Femur (tissue), 1 donor: Measurements from ENCODE around the gene MLF2.

ENCODE experiments used
- DNase-seq: peaks from one replicate; pipeline ENCODE4 v3.0.0-alpha.2; 2017

Gene MLF2

DNA sequence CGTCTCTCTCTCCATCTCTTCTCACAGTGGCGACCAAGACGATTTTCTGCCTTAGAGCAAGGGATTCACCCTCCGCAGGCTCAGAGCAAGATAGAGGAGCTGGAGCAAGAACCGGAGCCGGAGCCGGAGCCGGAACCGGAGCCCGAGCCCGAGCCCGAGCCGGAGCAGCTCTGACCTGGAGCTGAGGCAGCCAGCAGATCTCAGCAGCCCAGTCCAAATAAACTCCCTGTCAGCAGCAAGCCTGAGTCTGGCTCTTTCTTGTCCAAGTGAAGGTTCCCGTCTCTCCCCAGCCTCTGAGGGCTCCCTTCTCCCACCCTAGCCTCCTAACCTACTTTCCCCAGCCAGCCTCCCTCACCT, 25.3 kb upstream of the MLF2 start:
- DNase-seq, result peak; percentile 51

DNA sequence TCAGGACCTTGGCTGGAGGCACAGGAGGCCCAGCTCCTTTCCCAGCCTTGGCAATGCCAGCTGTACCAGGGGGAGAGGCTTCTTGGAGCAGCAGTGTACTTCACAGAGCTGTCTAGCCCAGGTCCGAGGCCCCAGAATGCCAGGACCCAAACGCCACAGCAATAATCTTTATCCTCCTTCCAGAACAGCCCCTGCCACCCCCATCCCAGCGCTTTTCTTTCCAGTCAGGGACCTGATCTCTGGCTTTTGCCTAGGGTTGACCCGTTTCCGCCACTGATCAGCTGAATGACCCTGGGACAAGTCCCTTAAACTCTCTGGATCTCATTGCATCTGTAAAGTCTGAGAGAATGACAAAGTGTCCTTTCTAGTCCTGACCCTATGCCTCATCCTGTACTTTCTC, 24.4 kb upstream of the MLF2 start:
- no peak for DNase-seq

DNA sequence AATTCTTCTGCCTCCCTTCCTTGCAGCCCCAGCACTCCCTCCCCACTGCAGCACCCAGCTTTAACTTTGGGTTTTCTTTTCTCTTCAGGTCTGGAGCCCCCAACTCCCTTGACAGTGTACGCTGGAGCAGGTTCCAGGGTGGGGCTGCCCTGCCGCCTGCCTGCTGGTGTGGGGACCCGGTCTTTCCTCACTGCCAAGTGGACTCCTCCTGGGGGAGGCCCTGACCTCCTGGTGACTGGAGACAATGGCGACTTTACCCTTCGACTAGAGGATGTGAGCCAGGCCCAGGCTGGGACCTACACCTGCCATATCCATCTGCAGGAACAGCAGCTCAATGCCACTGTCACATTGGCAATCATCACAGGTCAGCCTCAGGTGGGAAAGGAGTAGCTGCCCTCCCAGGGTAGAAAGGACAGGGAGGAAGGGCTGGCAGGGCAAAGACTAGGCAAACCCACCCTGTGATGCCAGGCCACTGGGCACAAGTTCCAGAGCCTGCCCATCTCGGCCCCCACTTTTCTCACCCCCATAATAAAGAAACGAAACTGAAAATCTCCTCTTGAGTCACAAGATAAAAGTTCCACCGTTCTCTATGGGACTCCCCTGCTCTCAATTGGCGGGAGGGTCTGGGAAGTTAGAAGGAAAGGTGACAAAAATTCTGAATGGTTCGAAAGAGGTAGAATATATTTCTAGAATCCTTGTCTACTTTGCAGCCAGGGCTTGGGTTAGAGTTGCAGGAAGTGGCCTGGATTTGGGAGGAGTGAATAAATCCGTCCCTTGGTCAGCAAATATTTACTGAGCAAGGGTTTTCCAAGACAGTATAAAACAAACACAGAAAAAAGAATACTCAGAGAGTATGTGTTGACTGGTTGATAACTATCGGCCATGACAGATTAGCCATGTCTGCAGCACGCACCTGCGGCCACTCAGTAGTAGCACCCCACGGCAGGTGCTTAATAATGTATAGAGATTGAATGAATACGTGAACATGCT, 22.5 kb upstream of the MLF2 start:
- no peak for DNase-seq

DNA sequence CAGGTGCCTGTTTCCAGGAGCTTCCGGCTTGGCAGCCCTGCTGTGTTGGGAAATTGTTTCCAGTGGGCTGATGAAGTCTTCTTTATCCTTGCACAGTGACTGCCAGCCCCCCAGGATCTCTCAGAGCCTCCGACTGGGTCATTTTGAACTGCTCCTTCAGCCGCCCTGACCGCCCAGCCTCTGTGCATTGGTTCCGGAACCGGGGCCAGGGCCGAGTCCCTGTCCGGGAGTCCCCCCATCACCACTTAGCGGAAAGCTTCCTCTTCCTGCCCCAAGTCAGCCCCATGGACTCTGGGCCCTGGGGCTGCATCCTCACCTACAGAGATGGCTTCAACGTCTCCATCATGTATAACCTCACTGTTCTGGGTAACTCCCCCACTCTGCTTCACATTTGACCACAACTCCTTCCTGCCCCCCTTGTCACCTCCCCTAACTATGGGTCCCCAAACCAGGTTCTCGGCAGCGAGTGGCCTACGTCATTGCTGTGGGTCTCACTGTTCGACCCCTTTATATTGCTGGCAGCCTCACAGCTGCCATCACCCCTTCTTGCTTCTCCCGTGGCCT, 21.6 kb upstream of the MLF2 start:
- no peak for DNase-seq

DNA sequence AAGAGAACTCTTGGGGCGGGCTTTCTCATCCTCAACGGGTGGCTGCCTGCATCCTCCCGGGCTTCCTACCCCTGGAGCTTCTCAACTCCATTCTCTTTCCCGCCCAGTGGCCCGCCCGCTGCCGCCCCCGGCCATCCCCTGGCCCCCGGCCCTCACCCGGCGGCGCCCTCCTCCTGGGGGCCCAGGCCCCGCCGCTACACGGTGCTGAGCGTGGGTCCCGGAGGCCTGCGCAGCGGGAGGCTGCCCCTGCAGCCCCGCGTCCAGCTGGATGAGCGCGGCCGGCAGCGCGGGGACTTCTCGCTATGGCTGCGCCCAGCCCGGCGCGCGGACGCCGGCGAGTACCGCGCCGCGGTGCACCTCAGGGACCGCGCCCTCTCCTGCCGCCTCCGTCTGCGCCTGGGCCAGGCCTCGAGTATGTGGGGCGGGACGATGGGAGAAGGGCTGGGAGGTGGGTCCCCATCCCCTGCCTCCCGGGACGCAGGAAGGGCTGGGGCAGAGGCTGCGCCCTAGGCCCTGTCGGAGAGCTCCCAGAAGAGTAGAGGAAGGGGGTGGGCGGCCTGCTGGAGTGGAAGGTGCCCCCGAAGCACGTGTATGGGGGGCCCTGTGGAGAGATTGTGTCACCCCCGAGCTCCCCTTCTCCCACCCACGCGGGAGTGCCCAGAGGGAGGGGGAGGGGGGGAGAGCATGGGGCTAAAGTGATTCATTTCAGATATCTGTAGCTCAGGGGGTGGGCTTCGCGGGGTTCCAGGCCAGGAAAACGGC, 20.8 kb upstream of the MLF2 start:
- DNase-seq, result no peak

DNA sequence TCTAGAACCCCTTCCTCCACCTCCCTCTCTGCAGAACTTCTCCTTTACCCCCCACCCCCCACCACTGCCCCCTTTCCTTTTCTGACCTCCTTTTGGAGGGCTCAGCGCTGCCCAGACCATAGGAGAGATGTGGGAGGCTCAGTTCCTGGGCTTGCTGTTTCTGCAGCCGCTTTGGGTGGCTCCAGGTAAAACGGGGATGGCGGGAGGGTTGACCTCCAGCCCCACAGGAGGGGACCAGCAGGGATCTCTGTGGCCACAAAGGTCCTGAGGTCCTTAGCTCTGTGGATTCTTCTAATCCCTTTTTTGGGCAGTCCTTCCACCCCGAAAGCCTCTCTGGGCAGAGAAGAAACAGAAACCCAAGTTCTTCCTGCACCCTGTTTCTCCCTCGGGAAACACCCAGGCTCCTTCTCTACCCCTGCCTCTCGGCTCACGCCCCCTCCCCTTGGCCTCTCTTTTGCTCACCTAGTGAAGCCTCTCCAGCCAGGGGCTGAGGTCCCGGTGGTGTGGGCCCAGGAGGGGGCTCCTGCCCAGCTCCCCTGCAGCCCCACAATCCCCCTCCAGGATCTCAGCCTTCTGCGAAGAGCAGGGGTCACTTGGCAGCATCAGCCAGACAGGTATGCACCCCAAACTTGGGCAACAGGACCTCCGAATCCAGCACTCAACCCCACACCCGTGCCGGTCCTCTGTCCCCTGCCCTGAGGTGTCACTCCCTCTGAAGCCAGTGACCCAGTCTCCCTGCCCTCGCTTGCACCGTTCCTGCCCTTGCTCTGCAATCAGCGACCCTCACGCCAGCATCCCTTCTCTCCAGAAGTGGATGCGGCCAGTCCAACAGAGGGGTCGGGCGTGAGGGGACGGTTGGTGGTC, 20.0 kb upstream of the MLF2 start:
- no peak for DNase-seq

DNA sequence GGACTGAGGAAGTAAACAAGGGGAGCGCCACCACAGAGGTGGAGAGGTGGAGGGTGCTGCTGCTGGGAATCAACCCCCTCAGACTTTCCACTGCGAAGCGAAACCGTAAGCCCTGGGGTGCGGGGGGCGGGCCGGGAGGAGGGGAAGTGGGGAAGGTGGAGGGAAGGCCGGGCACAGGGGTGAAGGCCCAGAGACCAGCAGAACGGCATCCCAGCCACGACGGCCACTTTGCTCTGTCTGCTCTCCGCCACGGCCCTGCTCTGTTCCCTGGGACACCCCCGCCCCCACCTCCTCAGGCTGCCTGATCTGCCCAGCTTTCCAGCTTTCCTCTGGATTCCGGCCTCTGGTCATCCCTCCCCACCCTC, 19.4 kb upstream of the MLF2 start, which contains the start of gene LAG3:
LAG3 (plus strand) TSS at position 190 of the 365 bp plus-strand sequence. CDS start 333 bp downstream, outside the sequence.
- no peak for DNase-seq

DNA sequence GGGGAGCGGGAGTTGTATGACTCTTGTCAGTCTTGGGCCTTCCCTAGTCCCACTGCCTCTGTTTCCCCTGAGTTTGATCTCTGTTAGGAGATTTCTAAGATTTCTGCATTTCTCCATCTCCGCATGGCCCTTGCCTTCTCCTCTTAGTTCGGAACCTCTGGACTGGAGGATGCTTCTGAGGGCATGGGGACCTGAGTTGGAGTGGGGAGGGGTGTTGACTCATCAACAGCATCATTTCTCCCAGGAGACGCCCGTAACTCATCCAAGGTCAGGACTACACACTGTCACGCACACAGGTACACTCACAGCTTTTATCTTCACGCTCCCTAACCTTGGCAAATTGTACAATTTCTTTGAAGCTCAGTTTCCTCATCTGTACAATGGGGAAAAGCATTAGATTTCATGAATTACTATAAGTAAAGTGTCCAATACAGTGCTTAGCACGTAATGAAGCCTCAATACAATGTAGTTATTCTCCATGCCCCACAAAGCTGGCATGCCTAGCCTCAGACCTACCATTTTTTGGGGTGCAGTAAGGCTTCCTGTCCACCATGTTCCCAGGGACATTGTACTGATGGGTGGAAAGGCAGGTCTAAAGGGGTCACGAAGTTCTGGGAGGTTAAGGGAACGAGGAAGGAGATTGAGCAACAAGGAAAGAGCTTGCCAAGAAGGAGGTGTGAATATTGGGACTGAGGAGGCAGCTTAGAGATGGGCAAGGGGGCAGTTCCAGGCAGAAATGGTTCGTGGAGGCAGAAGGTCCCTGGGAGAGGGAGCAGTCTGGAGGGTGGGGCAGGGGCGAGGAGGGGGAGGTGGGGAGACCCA, 18.8 kb upstream of the MLF2 start:
- no peak for DNase-seq

DNA sequence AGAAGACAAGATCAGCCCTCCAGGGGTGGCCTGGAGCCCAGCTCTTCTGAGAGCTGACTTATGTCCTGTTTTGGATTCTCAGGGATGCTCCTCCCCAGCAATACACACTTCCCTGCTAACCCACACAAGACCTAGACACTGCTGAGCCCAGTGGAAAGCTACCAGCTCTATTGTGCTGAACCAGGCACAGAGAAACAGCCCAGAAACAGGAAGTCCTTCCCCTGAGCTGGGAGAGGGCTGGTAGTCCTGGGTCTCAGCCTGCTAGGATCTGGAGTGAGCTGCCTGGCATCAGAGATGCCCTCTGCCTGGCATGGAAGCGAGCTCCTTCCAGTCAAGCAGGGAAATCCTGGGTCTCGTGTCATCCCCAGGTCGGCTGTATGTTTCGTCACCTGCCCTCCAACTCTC, 18.2 kb upstream of the MLF2 start:
- DNase-seq, result peak; percentile 50

DNA sequence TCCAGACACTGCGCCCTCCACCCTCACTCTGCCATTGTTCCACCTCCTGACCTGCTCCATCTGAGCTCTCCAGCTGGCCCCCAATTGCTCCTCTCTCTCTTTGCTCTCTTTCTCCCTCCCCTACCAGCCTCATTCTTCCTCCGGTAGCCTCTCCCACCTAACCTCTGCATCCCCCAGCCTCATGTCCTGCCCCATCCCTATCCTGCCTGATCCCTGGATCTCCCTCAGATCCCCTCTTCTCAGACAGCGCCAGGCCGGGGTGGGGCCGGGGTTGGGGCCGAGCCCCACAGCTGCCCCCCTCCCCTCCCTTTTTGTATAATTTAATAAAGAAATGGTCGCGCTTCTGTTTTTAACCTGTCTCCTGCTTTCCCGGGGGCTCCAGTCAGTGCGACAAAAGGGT, 17.7 kb upstream of the MLF2 start:
- DNase-seq, result no peak

DNA sequence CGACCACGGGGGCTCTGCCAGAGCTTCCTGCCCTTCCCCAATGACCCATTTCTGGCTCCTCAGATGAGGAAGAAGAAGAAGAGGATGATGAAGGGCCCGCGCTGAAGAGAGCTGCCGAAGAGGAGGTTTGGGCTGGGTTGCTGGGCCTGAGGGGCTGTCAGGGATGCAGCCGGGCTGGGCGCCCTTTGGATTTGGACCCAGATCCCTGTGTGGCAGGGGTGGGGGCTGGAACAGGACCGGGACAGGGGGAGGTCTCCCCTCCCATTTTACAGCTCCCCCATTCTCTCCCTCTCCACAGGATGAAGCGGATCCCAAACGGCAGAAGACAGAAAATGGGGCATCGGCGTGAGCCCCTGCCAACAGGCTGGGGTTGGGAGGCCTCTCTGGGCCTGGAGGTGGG, 17.2 kb upstream of the MLF2 start:
- no peak for DNase-seq

DNA sequence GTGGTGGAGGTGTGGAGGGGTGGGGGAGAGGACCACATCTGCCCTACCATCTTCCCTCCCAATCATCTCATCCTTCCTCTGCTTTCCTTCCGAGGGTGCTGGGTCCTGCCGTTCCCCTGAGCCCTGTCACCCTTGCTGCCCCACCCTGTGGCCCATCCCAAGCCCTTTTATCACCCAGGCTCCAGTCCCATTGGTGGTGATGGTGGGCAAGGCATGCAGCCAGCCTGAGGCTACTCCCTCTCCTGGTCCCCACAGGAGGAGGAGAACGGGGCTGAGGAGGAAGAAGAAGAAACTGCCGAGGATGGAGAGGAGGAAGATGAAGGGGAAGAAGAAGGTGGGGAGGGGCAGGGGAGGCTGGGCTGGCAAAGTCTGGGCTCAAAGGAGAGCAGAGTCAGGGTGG, 16.7 kb upstream of the MLF2 start:
- DNase-seq, result no peak

DNA sequence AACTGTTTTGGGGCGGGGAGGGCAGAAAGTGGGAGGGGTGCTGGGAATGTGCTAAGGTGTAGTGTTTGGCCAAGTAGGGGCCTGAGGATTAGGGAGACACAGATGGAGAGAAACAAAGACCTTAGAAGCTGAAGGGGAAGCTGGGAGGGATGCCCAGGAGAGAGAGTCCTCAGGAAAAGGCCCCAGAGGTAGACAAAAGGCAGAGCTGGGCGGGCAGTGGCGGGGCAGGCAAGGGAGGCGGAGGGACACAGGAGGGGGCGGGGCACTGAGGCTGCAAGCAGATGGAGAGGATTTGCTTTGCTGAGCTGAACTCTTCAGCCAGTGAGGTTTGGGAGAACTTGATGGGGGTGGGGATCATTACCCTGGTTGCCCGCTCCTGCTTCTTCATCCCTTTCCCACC, 16.0 kb upstream of the MLF2 start:
- DNase-seq, result peak; percentile 67

DNA sequence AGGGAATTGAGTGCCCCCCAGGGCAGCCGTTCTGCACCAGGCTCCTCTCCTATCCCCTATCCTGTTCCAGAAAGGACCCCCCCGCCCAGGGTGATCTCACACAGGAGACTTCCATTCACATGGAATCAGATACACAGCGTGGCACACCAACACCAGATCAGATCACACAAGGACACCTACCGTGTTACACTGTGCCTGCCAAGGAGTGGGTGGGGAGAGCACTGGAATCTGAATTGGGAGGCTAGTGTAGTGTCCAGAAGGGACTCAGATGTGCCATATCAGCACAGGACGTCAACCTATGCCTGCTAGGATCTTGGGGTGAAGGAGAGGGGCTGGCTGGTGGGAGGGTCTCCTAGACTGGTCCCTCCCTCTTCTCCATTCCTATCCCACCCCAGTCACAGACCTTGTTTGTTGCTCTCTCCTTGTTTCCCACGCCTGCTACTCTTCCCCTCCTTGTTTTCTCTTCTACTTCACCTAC, 15.5 kb upstream of the MLF2 start:
- DNase-seq, result no peak

DNA sequence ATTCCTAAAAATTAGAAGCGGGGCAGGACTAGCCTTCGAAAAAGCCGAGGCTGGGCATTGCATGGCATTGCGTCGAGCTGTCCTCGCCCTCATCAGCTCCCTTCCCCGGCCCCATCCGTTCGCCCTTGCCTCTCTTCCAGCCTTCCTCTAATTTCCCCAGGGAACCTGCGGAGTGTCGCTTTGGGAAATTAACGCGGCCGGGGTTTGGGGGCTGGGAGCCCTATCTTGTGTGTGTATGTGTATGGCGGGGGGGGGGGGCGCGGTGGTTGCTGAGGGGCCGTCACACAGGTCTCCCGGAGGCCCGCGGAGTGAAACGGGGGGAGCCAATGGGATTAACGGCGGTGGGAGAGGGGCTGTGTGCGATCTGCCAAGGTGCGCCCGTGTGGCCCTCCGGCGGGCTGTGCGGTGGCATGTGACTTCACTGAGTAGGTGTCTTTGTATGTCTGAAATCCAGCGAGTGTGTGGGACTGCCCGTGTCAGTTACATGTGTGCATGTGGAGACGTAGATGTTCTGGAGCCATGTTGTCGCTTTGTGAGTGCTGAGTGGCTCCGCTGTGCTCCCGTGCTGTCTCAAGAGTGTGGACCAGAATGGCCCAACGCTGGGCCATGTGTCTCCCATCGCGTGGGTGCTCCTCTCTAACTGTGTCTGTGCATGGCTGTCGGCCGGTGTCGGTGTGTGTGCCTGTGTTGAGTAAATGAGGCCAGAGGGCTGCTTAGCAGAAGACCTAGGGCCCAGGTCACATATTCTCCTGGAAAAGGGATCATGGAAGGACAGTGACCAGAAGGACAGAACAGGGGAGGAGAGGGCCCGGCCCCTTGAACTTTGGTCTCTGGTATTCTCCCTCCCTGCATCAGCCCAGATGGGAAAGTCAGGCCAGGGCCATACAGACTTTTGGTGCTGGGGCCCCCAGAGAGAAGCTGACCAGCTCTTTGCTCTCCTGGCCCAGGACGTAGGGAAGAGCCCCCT, 14.7 kb upstream of the MLF2 start:
- DNase-seq, result peak; percentile 54

DNA sequence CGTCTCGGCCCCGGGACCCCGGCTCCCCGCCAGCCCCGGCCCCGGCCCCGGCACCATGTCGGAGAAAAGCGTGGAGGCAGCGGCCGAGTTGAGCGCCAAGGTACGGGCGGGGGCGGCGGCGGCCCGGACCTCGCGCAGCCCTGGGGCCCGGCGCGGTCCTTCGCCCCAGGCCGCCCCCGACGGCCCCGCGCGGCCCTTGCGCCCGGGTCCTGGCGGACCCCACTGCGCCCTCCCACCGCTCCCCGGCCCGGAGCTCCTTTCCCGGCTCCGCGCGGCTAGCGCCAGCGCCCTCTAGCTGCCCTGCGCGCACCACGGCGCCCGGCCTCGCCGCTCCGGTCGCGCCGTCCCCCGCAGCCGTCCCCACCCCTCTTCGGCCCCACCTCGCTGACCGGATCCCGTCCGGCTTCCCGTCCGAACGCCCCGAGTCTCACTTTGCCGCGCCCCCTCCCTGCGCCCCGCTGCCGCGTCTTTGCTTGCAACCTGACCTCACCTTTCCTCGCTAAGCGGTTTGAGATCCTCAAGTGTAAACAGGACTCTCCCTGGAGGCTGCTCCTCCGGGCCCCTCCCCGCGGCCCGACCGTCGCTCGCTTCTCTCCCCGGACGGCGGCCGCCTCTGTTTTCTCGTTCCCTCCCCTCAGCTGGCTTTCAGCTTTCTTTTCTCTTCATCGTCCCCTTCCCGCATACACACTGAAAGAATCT, 13.9 kb upstream of the MLF2 start:
- peak; percentile 88 for DNase-seq

DNA sequence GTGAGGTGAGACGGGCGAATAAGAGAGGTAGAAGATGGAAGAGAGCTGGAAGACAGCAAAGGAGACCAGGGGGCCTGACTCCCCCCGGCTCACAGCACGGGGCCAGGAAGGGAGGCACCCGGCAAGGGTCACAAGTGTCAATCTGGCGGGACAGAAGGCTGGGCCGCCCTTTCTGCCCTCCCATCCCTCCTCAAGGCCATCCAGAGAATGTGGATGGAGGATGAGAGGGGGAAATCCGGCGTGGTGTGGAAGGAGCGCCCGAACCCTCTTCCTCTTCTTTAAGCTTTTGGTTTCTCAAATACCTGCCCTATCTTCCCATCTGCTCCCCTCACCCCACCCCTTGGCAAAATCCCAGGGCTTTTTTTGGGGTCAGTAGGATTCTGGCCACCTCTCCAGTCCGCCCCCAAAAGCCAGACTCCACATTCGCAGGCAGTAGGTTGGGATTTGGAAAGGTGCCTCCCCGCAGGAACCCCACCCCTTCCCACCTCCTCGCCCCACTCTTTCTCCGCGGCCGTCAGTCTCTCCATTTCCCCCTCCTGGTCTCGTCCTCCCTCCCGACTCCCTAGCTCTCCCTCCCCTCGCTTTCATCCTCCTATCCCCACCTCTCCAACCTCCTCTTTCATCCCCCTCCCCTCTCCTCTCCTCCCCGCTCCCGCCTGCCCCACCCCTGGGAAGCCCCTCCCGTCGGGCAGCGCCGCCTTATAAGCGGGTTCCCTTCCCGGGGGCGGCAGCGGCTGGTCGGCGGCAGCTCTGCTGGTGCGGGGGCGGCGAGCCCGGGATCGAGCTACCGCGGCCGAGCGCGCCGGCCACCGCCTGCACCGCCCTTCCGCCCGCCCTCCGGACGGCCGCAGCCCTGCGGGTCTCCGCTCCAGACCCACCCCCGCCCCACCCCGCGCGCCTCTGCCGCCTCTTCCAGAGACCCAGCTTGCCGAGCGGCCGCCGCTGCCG, 13.0 kb upstream of the MLF2 start, which contains the start of gene PTMS:
PTMS (plus strand) TSS at position 730 of the 948 bp plus-strand sequence. CDS start 343 bp downstream, outside the sequence.
- peak; percentile 94 for DNase-seq

DNA sequence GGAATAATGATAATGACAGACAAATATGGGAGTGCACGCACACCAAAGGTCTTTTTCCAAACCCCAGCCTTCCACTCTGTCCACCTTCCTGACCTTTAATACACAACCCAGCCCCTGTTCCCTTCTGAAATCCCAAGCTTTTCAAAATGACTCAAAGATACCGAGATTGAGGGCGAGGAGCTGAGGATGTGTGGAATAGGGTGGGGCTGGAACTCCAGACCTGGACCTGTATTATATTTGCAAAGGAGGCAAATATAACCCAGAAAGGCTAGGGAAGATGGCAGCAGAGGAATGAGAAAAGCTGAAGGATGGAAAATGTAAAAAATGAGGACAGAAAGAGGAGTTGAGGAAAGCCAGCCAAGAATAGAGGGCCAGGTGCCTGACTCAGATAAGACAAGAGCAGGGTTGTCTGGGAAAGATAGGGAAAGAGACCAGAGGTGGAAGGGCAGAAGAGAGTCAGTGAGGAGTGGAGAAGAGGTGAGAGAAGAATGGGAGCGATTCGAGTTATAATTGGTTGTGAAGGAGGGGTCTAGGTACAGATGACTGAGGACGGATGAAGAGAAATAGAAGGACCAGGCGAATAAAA, 12.2 kb upstream of the MLF2 start:
- DNase-seq, result no peak
